HG02763 (cell line): ENCODE results near the gene RAPGEF1.

Source experiments
- ATAC-seq: cut with Tn5 transposase; IDR thresholded peaks from one replicate; pipeline ENCODE4 v1.9.1; 2021; ENCODE audit warnings: mild to moderate bottlenecking, moderate library complexity; ENCODE audit not compliant: unreplicated experiment

The RAPGEF1 gene

GRCh38 chr9:131708226-131709002, 31.5 kb downstream of the RAPGEF1 start:
- no peak for ATAC-seq

DNA sequence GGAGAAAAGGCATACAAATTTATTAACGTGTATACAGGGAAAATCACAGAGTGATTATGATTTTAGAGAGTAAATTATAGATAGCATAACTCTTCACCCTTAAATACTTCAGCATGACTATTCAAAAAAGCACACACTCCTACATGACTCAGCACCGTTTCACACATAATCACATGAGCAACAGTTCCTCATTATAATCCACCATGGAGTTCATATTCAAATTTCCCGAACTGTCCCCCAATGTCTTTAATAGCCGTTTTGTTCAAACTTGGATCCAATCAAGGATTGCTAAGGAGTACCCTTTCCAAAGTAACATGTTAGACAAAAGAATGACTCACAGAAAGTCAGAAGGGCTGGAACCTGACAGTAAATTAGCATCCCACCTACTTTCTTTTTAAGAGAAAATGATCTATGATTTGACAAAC, 32.1 kb downstream of the RAPGEF1 start:
- ATAC-seq, result no peak

GRCh38 chr9:131707050-131707449, 32.8 kb downstream of the RAPGEF1 start:
- ATAC-seq, result no peak

GRCh38 chr9:131706608-131706970, 33.3 kb downstream of the RAPGEF1 start:
- no peak for ATAC-seq

DNA sequence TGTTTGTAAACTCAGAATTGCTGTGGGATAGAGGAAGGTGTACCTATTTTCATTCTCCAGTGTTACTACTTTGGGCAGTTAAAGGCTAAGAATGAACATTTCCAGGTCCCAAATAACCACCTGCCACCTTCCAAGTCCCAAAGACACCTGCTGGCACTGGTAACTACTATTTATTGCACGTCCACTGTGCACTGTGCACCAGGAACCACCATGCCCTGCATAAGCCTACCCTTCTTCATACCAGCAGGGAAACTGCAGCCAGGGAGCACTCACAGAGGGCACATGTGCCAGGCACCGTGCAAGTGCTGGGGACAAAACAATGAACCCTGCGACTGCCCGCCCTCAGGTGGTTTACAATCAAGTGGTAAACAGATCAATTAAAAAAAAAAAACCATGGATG, 34.9 kb downstream of the RAPGEF1 start:
- no peak for ATAC-seq

GRCh38 chr9:131704141-131704983, 35.5 kb downstream of the RAPGEF1 start:
- no peak for ATAC-seq

DNA sequence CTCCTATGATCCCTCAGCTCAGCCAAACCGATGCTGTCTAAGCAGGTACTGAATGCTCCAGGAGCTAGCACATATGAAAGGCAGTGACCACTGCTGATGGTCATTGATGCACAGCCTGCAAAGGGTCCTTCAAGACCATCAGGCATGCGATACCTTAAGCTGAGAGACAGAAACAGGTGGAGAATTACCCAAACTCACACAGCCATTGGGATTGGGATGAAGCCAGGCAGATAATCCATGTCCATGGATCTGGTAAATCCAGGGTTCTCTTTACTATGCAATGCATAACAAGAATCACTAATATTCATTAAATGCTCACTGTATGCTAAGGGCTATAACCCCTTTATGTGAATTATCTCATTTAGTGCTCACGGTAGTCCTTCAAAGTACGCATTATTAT, 36.2 kb downstream of the RAPGEF1 start:
- ATAC-seq, result no peak

- ATAC-seq, result no peak
Observed at GRCh38 chr9:131702911-131703310, 37.0 kb downstream of the RAPGEF1 start.

DNA sequence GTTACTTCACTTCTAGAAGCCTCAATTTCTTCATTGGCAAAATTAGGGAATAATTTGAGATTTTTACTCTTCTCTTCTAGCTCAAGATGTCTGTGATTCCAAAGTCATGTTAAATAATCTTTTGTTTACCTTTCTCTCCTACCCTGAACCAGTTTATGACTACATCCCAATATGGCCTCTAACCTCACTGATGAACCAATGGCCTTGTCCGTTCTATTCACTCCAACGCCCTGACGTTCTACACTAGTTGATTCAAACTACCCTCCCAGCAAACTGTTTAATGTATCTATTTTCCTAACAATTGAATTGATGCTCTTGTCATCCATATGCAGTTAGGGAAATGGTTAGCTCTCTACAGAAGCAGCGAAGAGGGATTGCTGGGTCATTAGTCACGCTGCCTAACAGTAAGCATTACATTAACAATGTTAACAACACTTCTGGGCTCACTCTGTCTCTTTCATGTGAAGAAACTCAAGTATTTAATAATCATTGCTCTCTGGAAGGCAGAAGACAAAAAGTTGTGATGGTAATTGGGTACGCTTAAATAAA, 38.0 kb downstream of the RAPGEF1 start:
- ATAC-seq, result no peak

DNA sequence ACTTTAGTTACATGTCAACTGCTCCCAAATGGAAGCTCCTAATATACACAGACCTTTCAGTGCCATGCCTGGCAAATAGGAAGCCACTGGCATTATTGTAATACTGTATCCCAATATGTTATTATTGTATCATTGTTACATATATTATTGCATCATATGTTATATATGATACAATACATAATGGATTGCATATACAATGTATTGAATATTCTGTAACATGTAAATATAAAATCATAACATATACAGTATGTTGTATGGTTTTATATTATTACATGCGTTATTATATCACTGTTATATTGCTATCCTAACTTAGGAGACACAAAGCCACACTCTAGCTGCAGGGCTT, 38.5 kb downstream of the RAPGEF1 start:
- ATAC-seq, result no peak

DNA sequence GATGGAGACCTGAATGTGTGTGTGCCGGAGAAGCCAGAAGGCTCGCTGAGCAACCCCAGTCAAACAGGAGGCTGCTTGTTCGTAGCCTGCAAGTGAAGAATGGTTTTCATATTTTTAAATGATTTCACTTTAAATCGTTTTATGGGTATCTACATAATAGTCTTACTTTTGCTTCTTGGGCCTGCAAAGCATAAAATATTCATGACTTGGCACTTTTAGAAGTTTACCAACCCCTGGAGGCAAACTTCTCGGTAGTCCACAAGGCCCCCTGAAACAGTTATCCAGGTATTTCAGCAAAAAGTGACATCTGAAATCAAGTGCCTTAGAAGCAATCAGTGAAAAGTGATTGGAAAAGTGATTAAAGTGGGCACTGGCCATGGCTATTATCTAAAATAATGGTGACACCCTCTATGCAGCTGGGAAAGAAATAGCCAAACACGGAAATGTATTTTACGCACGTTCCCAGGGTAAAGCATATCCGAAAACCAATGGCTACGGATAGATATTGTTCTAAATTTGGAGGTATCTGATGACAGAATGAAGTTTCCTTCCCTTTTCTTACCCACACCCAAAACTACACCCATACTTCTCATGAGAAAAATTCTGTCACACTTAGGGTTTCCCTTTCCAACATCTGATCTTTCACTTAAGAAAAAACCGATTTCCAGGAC, 39.0 kb downstream of the RAPGEF1 start:
- ATAC-seq, result no peak

DNA sequence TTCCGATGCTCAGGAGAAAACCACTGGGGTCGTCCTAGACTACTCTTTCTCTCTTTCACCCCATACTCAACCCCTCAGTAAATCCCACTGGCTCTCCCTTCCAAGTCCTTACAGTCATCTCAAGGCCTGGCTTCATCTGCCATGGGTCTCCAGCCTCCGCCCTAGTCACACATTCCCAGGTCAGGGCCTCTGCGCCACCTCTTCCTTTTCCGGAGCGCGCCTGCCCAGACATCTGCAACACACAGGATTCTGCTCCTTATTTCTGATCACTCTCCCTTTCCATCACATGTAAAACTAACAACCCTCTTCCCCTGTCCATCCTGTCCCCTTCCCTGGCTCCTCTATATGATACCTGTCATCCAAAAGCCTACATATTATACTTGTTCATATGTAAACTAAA, 39.8 kb downstream of the RAPGEF1 start:
- ATAC-seq, result no peak

DNA sequence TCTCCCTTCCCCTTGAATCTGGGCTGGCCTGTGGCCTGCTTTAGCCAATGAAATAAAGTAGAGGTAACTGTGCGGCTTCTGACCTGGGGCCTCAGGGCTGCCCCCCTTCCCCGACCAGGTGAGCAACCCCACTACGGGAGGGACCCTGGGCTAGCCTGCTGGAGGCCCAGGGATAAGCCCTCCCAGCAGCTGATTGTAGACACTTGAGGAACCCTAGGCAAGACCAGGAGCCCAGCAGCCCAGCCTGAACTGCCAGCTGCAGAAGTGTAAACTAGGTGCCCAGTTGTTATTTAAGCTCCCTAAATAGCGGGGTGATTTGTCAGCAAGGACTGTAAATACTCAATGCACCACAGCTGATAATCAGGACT, 41.3 kb downstream of the RAPGEF1 start:
- no peak for ATAC-seq

DNA sequence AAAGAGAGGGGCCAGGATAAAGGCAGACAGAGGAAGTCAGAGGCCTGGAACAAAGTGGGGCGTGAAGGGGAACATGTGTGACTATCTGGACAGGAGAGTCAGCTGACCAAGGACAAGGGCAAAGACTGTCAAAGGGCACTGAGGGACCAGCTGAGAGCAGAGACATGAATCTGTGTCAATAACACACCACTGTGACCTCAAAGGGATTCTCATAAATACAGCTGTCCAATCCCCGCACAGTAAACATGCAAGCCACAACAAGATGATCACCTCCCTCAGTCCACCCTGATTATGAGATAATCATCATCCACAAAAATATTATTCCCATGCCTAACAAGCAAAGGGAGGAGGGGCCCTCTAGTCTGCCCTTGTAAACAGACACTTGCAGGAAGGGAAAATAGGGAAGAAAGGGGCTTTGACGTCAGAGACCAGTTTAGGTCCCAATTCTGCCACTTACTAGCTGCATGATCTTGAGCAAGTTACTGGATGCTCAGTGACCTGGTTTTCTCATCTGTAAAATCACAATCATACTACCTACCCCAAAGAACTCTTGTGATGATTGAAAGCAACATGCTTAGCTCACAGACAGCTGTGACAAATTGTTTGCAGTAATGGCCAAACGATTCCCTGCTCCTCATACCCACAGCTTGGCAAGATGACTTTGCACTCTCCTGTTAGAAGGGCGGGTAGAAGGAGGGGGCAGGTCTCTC, 41.8 kb downstream of the RAPGEF1 start:
- ATAC-seq, result no peak

GRCh38 chr9:131697097-131697496, 42.8 kb downstream of the RAPGEF1 start:
- ATAC-seq, result no peak

DNA sequence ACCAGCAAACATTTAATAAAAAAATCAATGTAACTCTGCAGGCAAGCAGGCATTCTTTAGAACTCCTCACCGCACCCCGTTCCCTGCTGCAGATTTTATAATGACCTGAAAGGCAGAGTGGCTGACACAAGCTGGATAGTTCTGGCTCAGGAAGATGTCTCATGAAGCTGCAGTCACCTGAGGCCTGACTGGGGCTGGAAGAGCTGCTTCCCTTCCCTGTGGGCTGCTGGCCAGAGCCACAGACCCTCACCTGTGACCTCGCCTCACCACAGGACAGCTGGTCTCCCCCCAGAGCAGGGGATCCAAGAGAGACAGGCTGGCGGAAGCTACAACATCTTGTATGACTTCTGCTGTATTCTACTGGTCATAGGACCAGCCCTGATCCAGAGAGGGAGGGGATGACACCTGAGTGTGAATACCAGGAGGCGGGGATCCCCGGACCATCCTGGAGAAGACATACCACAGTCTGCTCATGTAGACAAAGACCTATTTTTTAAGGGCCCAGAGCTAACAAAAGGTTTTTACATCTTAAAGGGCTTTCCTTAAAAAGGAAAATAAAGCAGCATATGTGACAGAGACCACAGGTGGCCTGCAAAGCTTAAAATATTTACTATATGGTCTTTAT, 43.9 kb downstream of the RAPGEF1 start:
- no peak for ATAC-seq

DNA sequence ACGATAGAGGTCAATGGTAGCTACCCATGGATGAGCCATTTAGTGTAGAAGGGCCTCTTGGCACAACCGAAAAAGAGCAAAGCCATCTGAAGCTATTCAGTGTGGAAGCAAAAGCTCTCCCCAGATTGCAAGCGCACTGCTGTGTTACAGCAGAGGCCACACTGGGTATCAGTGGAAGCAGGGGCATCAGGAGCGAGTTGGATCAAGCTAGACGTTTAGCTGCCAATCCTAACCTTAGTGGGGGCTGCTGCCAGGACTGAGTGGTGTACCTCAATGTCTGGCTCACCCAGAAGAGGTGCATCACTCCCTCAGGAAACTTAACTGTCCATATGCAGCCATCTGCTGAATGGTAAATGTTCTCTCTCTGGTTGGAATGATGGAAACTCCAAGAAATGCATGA, 44.5 kb downstream of the RAPGEF1 start:
- no peak for ATAC-seq

DNA sequence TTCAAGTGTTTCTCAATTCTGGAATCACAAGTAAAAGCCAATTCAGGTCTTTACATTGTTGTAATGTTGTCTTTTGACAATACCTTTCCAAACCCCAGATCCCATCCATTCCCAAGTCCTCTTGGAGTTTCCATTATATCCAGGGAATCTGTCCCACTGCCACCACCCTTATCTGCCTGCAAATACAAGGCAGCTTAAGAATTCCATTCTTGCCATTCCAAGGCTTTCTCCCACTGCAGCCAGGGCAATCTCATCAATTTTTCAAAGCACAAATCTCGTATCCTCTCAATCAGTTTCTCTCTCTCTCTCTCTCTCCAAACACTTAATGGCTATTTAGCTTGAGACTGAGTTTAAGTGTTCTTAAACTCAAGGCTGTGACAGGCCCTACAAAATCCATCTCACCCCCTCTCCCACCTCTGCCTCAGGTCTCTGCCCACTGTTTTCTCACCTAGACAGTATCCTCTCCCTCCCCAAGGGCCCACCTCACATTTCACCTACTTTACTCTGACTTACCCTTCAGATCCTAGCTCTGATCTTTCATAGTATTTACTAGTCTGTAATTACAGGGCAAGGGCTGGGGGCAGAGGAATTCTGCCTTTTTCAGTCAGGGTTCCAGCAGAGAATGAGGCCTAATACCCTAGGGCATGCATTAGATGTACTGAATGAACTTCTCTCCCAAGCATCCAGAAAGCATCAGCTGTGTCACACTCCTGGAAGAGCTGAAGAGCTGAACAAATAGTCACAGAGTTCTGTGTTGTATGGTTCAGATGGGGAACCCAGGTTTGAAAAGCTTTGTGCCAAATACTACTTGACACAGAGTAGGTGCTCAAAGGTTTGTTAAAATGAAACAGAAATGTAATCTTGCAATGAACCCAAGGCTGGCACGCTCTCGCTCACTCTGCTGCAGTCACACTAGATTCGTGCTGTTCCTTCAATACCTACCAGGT, 46.0 kb downstream of the RAPGEF1 start:
- ATAC-seq, result no peak
